NCI-H526 treated with DMSO at 0.1 percent for 48 hours (cell line): Measurements from ENCODE around the gene SLC2A9.
"Not testable (repeated sequence)": the region's sequence is repeated elsewhere in the genome, so short reads cannot be mapped to it uniquely, and the experiment has no call there.

Experiments used
- DNase-seq: peaks from one replicate; lab custom pipeline; 2025; lab: John Stamatoyannopoulos, UW

Gene SLC2A9

GRCh38 chr4:9826551-9826950 is 194.7 kb downstream of the SLC2A9 start:
- no peak for DNase-seq

GRCh38 chr4:9825049-9825448 is 196.2 kb downstream of the SLC2A9 start:
- DNase-seq, result no peak

GRCh38 chr4:9820343-9820742 is 201.0 kb downstream of the SLC2A9 start:
- DNase-seq, result no peak

- no peak for DNase-seq
Observed at GRCh38 chr4:9816285-9816684, 205.0 kb downstream of the SLC2A9 start.

GRCh38 chr4:9812501-9813340 is 208.6 kb downstream of the SLC2A9 start:
- no peak for DNase-seq

- no peak for DNase-seq
Observed at GRCh38 chr4:9811806-9812205, 209.5 kb downstream of the SLC2A9 start.

GRCh38 chr4:9808077-9808476 is 213.2 kb downstream of the SLC2A9 start:
- DNase-seq, result no peak

GRCh38 chr4:9804918-9805317 is 216.4 kb downstream of the SLC2A9 start:
- no peak for DNase-seq

GRCh38 chr4:9800848-9801247 is 220.4 kb downstream of the SLC2A9 start:
- no peak for DNase-seq

GRCh38 chr4:9796641-9797040 is 224.7 kb downstream of the SLC2A9 start:
- DNase-seq, result not testable (repeated sequence)

- DNase-seq, result no peak
Observed at GRCh38 chr4:9792381-9792780, 228.9 kb downstream of the SLC2A9 start.

GRCh38 chr4:9785891-9786290 is 235.4 kb downstream of the SLC2A9 start:
- DNase-seq, result not testable (repeated sequence)

- no peak for DNase-seq
Observed at GRCh38 chr4:9782136-9782436, 239.2 kb downstream of the SLC2A9 start.

GRCh38 chr4:9781343-9782135 is 239.8 kb downstream of the SLC2A9 start, which contains the start of gene DRD5:
TSS of gene DRD5 (plus strand) at chr4:9781634. CDS start at chr4:9782030, 396 bp downstream.
- no peak for DNase-seq
